NB4 (cell line): ENCODE measurements around the gene SYCP2L.
"Not testable (repeated sequence)": the region's sequence is repeated elsewhere in the genome, so short reads cannot be mapped to it uniquely, and the experiment has no call there.

Experiments used
- DNase-seq: peaks from one replicate; pipeline ENCODE4 v3.0.0; 2010; ENCODE audit warnings: low read depth
- H3K4me3 ChIP-seq: one replicate; pipeline ENCODE4 v1.5.1; 2011; ENCODE audit warnings: mild to moderate bottlenecking, low read depth, low read length, moderate library complexity
- MYC ChIP-seq: IDR thresholded peaks from 2 replicates; pipeline ENCODE4 v1.6.1; 2011; ENCODE audit warnings: low read depth, low read length
- POLR2A ChIP-seq: IDR thresholded peaks from 2 replicates; pipeline ENCODE4 v1.6.1; 2011; ENCODE audit warnings: mild to moderate bottlenecking; ENCODE audit not compliant: insufficient read length; ENCODE audit errors: extremely low read depth
- TF ChIP-seq, protein P1 (sequence below): IDR thresholded peaks from 2 replicates; pipeline ENCODE4 v1.6.1; 2011; ENCODE audit warnings: low read depth, low read length
- TF ChIP-seq, protein P2 (sequence below): IDR thresholded peaks from one replicate; pipeline ENCODE4 v1.5.1; 2012; ENCODE audit warnings: low read depth, low read length

Gene SYCP2L

DNA sequence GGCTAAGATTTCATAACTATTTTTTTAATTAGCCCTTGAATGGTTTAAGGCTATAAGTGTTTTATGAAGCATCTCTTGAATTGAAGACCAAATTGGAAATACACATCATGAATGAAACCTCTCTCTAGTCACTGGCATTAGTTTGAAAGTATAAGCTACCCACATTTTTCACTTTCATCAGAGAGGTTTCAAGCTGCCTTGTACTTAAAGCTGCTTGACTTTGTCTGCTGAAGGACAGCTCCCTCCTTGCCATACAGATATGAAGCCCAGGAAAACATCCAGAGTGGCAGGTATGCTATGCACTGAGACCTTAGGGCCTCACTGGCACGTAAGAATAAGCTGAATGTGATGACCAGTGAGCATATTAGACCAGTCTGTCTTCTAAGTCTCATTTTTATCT, 94.6 kb downstream of the SYCP2L start:
- no peak for DNase-seq
- TF ChIP-seq POLR2A (no peak), MYC (no peak)
- TF ChIP-seq, protein P1, sequence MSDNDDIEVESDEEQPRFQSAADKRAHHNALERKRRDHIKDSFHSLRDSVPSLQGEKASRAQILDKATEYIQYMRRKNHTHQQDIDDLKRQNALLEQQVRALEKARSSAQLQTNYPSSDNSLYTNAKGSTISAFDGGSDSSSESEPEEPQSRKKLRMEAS = no peak
- TF ChIP-seq, protein P2, sequence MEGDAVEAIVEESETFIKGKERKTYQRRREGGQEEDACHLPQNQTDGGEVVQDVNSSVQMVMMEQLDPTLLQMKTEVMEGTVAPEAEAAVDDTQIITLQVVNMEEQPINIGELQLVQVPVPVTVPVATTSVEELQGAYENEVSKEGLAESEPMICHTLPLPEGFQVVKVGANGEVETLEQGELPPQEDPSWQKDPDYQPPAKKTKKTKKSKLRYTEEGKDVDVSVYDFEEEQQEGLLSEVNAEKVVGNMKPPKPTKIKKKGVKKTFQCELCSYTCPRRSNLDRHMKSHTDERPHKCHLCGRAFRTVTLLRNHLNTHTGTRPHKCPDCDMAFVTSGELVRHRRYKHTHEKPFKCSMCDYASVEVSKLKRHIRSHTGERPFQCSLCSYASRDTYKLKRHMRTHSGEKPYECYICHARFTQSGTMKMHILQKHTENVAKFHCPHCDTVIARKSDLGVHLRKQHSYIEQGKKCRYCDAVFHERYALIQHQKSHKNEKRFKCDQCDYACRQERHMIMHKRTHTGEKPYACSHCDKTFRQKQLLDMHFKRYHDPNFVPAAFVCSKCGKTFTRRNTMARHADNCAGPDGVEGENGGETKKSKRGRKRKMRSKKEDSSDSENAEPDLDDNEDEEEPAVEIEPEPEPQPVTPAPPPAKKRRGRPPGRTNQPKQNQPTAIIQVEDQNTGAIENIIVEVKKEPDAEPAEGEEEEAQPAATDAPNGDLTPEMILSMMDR = no peak
- no peak overlapping the region for H3K4me3 ChIP-seq

DNA sequence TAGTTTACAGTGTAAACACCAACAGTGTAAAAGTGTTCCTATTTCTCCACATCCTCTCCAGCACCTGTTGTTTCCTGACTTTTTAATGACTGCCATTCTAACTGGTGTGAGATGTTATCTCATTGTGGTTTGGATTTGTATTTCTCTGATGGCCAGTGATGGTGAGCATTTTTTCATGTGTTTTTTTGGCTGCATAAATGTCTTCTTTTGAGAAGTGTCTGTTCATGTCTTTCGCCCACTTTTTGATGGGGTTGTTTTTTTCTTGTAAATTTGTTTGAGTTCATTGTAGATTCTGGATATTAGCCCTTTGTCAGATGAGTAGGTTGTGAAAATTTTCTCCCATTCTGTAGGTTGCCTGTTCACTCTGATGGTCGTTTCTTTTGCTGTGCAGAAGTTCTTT, 98.1 kb downstream of the SYCP2L start:
- not testable (repeated sequence) for DNase-seq, H3K4me3 ChIP-seq

DNA sequence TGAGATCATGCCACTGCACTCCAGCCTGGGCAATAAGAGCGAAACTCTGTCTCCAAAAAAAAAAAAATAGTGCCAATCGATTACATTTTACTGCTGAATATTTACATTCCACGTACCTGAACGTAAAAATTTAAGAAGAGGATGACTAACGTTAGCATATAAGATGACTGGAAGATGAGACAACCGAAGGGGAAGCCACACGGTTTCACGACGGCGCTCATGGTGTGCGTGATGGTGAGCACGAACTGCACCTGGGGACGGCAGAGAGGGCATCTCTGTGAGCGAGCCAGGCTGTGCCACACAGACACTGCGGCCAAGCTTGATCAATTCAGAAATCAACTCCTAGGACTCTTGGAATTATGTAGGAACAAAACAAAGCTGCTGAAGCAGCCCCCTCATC, 102.7 kb downstream of the SYCP2L start:
- no peak for TF ChIP-seq POLR2A
- TF ChIP-seq, protein P1 = no peak
- TF ChIP-seq, protein P2 = no peak
- no peak for TF ChIP-seq MYC
- no peak for DNase-seq
- no peak overlapping the region for H3K4me3 ChIP-seq

DNA sequence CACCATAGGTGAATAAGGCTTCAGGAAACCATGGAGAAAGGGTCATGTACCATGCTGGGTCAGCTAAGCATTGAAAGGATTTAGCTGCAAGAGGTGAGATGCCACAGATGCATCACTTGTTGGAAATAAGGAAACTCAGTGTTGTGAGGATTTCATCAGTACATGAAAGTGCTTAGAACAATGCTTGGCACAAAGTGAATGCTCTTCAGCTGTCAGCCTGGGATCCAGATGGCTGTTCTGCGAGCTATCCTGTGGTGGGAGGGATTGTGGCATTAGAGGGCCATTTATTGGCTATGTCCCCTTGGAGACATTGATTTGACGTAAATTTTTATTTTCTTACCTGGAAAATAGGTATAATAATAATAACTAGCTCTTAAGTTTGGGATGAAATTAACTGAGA, 104.3 kb downstream of the SYCP2L start:
- no peak for DNase-seq
- TF ChIP-seq POLR2A (no peak), MYC (no peak)
- TF ChIP-seq, protein P1 = no peak
- TF ChIP-seq, protein P2 = no peak
- no peak overlapping the region for H3K4me3 ChIP-seq

DNA sequence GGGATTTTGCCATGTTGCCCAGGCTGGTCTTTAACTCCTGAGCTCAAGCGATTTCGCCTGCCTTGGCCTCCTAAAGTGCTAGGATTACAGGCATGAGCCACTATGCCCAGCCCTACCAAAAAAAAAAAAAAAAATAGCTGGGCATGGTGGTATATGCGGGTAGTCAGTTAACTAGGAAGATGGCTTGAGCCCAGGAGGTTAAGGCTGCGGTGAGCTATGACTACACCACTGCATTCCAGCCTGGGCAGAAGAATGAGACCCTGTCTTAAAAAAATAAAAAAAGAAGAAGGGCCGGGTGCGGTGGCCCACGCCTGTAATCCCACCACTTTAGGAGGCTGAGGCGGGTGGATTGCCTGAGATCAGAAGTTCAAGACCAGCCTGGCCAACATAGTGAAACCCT, 107.0 kb downstream of the SYCP2L start:
- H3K4me3 ChIP-seq = no peak overlapping the region
- TF ChIP-seq, protein P2 = no peak
- DNase-seq = no peak

DNA sequence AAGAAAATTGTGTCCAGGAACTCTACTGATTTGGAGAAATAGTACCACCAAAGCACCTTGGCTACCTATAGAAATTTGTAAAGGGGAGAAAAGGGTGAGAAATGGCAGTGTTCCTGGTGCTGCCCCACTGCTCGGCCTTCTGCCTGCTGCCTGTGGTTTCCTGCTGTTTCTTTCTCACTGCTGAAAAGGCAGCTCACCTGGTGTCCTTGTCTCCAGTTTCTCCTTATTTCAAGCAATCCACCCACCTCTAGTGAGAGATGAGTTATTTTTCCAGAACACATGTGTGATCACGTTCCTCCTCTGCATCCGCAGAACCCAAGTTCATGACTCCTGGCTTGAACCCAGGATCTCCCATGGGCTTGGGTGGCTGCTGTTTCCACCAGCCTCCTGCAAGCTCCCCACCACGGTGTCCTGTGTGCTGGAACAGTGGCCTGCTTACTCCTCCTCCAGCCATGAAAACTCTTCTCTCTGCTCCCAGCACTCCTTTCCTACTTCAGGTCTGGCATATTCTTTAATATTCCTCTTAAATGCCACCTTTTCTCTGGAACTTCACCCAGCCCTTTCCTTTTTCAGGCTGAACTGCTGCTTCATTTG, 108.4 kb downstream of the SYCP2L start:
- TF ChIP-seq MYC (no peak), POLR2A (no peak)
- TF ChIP-seq, protein P2 = no peak
- TF ChIP-seq, protein P1 = no peak
- no peak for DNase-seq
- no peak overlapping the region for H3K4me3 ChIP-seq
